Brain pericyte (primary cell): ENCODE results near the gene EXOC6.

Experiments used
- DNase-seq: peaks from one replicate; pipeline ENCODE4 v3.0.0-alpha.2; 2012; ENCODE audit warnings: low read depth, low spot score

The EXOC6 gene

GRCh38 chr10:93064874-93065660, 216.7 kb downstream of the EXOC6 start:
- DNase-seq, result no peak

GRCh38 chr10:93065675-93066543, 217.6 kb downstream of the EXOC6 start:
- DNase-seq, result no peak

- DNase-seq, result no peak
Observed at GRCh38 chr10:93066544-93066913, 218.2 kb downstream of the EXOC6 start.

GRCh38 chr10:93067443-93068365, 219.4 kb downstream of the EXOC6 start:
- DNase-seq, result no peak

GRCh38 chr10:93068411-93069244, 220.3 kb downstream of the EXOC6 start:
- DNase-seq, result no peak

GRCh38 chr10:93069245-93069561, 220.9 kb downstream of the EXOC6 start:
- no peak for DNase-seq

GRCh38 chr10:93070378-93071176, 222.3 kb downstream of the EXOC6 start:
- DNase-seq, result no peak

- no peak for DNase-seq
Observed at GRCh38 chr10:93071177-93071472, 222.8 kb downstream of the EXOC6 start.

GRCh38 chr10:93071674-93072224, 223.4 kb downstream of the EXOC6 start:
- DNase-seq, result no peak

GRCh38 chr10:93072225-93072712, 223.9 kb downstream of the EXOC6 start:
- DNase-seq, result no peak

GRCh38 chr10:93072713-93073538, 224.6 kb downstream of the EXOC6 start:
- no peak for DNase-seq

- no peak for DNase-seq
Observed at GRCh38 chr10:93073539-93074146, 225.3 kb downstream of the EXOC6 start, which contains the start of gene CYP26A1. Gene CYP26A1, plus strand, starts transcription at chr10:93073893. Its CDS starts 42 bp downstream, at chr10:93073935.

- no peak for DNase-seq
Observed at GRCh38 chr10:93074147-93074596, 225.9 kb downstream of the EXOC6 start.

- no peak for DNase-seq
Observed at GRCh38 chr10:93074597-93075368, 226.5 kb downstream of the EXOC6 start.

- no peak for DNase-seq
Observed at GRCh38 chr10:93075369-93076221, 227.3 kb downstream of the EXOC6 start.

- no peak for DNase-seq
Observed at GRCh38 chr10:93076871-93077270, 228.6 kb downstream of the EXOC6 start.
